B cell (primary cell): ENCODE results near the gene CNPY3. TPM values are rescaled to one million over a fixed set of nuclear protein-coding genes. Genes with fewer than 3 reads are reported as not detected.

Source experiments
- ATAC-seq: fragments of 200-7000 bp; cut with Tn5 transposase; one replicate; pipeline ENCODE4 v1.10.0; 2021; ENCODE audit warnings: low read depth, mild to moderate bottlenecking, moderate number of reproducible peaks, moderate library complexity
- CTCF ChIA-PET: fragments of 350-600 bp; sonication (Branson Sonifier 250); formaldehyde crosslinking; loops from one replicate; lab custom pipeline; 2021; ENCODE audit warnings: antibody characterized with exemption, inconsistent platforms; lab: Charles Lee
- POLR2A ChIA-PET: fragments of 350-600 bp; sonication (Branson Sonifier 250); formaldehyde crosslinking; loops from one replicate; lab custom pipeline; 2021; ENCODE audit warnings: antibody characterized with exemption; lab: Charles Lee
- DNase-seq: peaks from one replicate; pipeline ENCODE4 v3.0.0; 2013
- H2AFZ ChIP-seq: 2 replicates; pipeline ENCODE4 v1.6.1; 2012; ENCODE audit warnings: mild to moderate bottlenecking, low read depth, low read length; ENCODE audit not compliant: insufficient read depth, poor library complexity, severe bottlenecking
- H3K27ac ChIP-seq, 2 donors: 1 replicate in 1 of 2; 2 replicates in 1 of 2; pipeline ENCODE4 v1.5.1; 2012 to 2013; ENCODE audit warnings: low read length in 2 of 2, mild to moderate bottlenecking in 2 of 2, moderate library complexity in 1 of 2
- H3K27me3 ChIP-seq, 4 experiments: fragments of 200-600 bp in 1 of 4; sonication (generic) in 1 of 4; replicated peaks in 1 of 4; 1 replicate in 2 of 4; 2 replicates in 2 of 4; pipeline versions ENCODE4 v1.6.1 to v1.7.0; 2013 to 2016; ENCODE audit warnings: low read length in 3 of 4, mild to moderate bottlenecking in 2 of 4, mixed read lengths in 1 of 4, moderate library complexity in 1 of 4; ENCODE audit not compliant: insufficient read depth in 4 of 4, control insufficient read depth in 3 of 4; ENCODE audit errors: control extremely low read depth in 1 of 4
- H3K36me3 ChIP-seq, 2 experiments: replicated peaks in 1 of 2; 1 replicate in 1 of 2; 2 replicates in 1 of 2; pipeline versions ENCODE4 v1.6.1 to v1.7.1; 2013; ENCODE audit warnings: low read length in 1 of 2; ENCODE audit not compliant: insufficient read depth in 2 of 2, control insufficient read depth in 1 of 2; ENCODE audit errors: control extremely low read depth in 1 of 2, extremely low read depth in 1 of 2
- H3K4me1 ChIP-seq, 2 donors: fragments of 200-600 bp in 1 of 2; sonication (generic) in 1 of 2; 1 replicate in 1 of 2; 2 replicates in 1 of 2; pipeline versions ENCODE4 v1.5.1 to v1.6.1; 2013 to 2017; ENCODE audit warnings: low read length in 2 of 2; ENCODE audit not compliant: control insufficient read depth in 2 of 2, insufficient read depth in 2 of 2
- H3K4me2 ChIP-seq: replicated peaks from 2 replicates; pipeline ENCODE3; 2012; ENCODE audit warnings: mild to moderate bottlenecking, low read depth, low read length; ENCODE audit not compliant: poor library complexity, severe bottlenecking
- H3K4me3 ChIP-seq, 5 experiments: fragments of 200-600 bp in 1 of 5; sonication (generic) in 1 of 5; 1 replicate in 3 of 5; 2 replicates in 2 of 5; pipeline versions ENCODE4 v1.5.1 to v1.7.0; 2011 to 2016; ENCODE audit warnings: low read length in 4 of 5, mild to moderate bottlenecking in 4 of 5, low read depth in 2 of 5, control low read depth in 1 of 5, moderate library complexity in 1 of 5; ENCODE audit not compliant: insufficient read depth in 1 of 5; ENCODE audit errors: control extremely low read depth in 1 of 5, extremely low read depth in 1 of 5
- H3K79me2 ChIP-seq: fragments of 200-600 bp; sonication (generic); one replicate; pipeline ENCODE4 v1.6.0; 2016; ENCODE audit warnings: low read length; ENCODE audit not compliant: control insufficient read depth, insufficient read depth
- H3K9ac ChIP-seq: fragments of 200-600 bp; sonication (generic); 2 replicates; pipeline ENCODE4 v1.6.1; 2017; ENCODE audit warnings: mild to moderate bottlenecking, low read length, moderate library complexity
- H3K9me3 ChIP-seq, 3 donors: one replicate each; pipeline versions ENCODE4 v1.6.1 to v1.7.1; 2013; ENCODE audit warnings: low read length in 2 of 3; ENCODE audit not compliant: control insufficient read depth in 2 of 3, insufficient read depth in 1 of 3; ENCODE audit errors: control extremely low read depth in 1 of 3
- H4K20me1 ChIP-seq: 2 replicates; pipeline ENCODE4 v1.6.0; 2012; ENCODE audit warnings: mild to moderate bottlenecking, low read length; ENCODE audit not compliant: insufficient read depth, control insufficient read depth, poor library complexity, severe bottlenecking
- H3K27ac Mint-ChIP-seq: one replicate; pipeline ENCODE4 v1.8.0; 2021; ENCODE audit warnings: mixed read lengths
- H3K27me3 Mint-ChIP-seq: one replicate; pipeline ENCODE4 v1.8.0; 2021; ENCODE audit warnings: mixed read lengths
- H3K4me1 Mint-ChIP-seq: one replicate; pipeline ENCODE4 v1.8.0; 2021; ENCODE audit warnings: mixed read lengths
- H3K4me3 Mint-ChIP-seq: one replicate; pipeline ENCODE4 v1.8.0; 2021; ENCODE audit warnings: mixed read lengths
- H3K9me3 Mint-ChIP-seq: one replicate; pipeline ENCODE4 v1.8.0; 2022; ENCODE audit warnings: mixed read lengths; ENCODE audit not compliant: insufficient read depth
- EZH2 ChIP-seq: IDR thresholded peaks from 2 replicates; pipeline ENCODE4 v1.6.1; 2012; ENCODE audit warnings: borderline replicate concordance, low read depth, mild to moderate bottlenecking, moderate library complexity, low read length; ENCODE audit not compliant: insufficient read depth, poor library complexity, severe bottlenecking
- WGBS: methylation state at CpG from one replicate; pipeline ENCODE4 v1.1.5; 2013; ENCODE audit warnings: missing lambda C conversion rate; ENCODE audit not compliant: insufficient coverage; 5-methylcytosine and 5-hydroxymethylcytosine counted together
- intact Hi-C: fragments of 100-400 bp; cut with micrococcal nuclease; formaldehyde crosslinking; loops from one replicate; pipeline ENCODE4 v1.10.0; 2022
- polyA plus RNA-seq: library from polyadenylated mRNA; depleted of rRNA; stranded (reverse); fragments of >200 nt; gene quantifications from 2 replicates; pipeline ENCODE4 v1.2.3, GENCODE V29; 2012
- total RNA-seq, 2 donors: library from RNA; stranded (reverse); fragments of 120-200 nt in 1 of 2; gene quantifications; 1 replicate in 1 of 2; 2 replicates in 1 of 2; pipeline versions ENCODE4 v1.2.3 to v1.2.4, GENCODE V29; 2013 to 2022
- TF ChIP-seq, protein P1 (sequence below): fragments of 200-600 bp; IDR thresholded peaks from one replicate; pipeline ENCODE4 v1.8.0; 2022; ENCODE audit warnings: antibody characterized with exemption, mild to moderate bottlenecking

CNPY3 gene
- total and polyA plus RNA-seq, 2 donors (not counting 1 experiment from before 2014, with no cell fraction given), result 123 to 163 TPM

DNA sequence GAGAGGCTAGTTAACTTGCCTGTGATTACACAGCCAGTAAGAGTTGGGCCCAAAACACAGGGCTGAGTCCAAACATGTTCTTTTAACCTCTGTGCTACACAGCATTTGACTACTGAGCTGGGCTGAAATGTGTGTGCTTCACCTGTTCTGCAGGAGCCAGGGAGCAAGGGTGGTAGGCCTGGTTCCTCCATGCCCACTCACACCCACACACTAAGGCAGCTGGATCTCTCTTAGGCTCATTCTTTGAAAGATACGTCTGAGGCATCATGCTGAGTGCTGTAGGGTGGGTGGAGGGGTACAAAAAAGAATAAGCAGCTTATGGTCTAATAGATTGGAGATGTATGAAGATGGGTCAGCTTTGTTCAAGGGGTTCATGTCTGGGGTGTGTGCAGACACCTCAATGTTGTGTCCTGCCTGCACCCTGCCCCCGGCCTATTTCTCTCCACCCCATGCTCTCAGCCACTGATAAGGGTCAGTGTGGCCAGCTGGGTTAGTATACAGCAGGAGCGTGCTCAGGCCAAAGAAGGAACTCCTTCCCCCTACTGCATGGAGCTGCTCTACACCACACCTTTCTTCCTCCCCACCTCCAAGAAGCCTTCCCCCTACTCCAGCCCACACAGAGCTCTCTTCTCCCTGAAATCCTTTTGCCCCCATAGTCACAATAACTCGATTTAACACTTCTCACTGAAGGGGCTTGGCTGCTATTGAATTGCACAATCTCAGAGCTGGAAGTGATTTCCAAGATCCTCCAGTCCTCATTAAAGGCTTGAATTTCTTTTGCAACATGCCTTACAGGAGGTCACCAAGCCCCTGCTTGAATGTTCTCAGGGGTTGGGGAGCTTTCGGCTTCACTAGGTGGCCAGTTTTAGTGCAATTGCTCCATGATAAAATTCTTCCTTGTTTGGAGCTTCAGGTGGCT lies 58.5 kb downstream of the CNPY3 start:
- 90% methylated on average over 5 of the region's 5 CpGs for WGBS
- peaks cover 38% of the 10 kb centered on the region for H3K4me1 Mint-ChIP-seq
- H3K9me3 Mint-ChIP-seq, result no peaks in the 10 kb centered on the region
- TF ChIP-seq, protein P1, sequence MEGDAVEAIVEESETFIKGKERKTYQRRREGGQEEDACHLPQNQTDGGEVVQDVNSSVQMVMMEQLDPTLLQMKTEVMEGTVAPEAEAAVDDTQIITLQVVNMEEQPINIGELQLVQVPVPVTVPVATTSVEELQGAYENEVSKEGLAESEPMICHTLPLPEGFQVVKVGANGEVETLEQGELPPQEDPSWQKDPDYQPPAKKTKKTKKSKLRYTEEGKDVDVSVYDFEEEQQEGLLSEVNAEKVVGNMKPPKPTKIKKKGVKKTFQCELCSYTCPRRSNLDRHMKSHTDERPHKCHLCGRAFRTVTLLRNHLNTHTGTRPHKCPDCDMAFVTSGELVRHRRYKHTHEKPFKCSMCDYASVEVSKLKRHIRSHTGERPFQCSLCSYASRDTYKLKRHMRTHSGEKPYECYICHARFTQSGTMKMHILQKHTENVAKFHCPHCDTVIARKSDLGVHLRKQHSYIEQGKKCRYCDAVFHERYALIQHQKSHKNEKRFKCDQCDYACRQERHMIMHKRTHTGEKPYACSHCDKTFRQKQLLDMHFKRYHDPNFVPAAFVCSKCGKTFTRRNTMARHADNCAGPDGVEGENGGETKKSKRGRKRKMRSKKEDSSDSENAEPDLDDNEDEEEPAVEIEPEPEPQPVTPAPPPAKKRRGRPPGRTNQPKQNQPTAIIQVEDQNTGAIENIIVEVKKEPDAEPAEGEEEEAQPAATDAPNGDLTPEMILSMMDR, result no peak
- no peak for TF ChIP-seq EZH2
- no peak overlapping the region for H3K4me2 ChIP-seq
- H3K79me2 ChIP-seq, result peaks cover 62% of the 10 kb centered on the region
- H3K4me3 ChIP-seq, result no peak overlapping the region
- CTCF ChIA-PET, result interaction anchor here (1.1 kb wide), 1 partner anchor 15 kb away, joined by 3 read pairs; no protein-coding TSS in a partner anchor
- peaks cover 10 to 20% of the 10 kb centered on the region in 2 donors for H3K4me1 ChIP-seq
- H3K27me3 Mint-ChIP-seq, result no peaks in the 10 kb centered on the region
- H3K9ac ChIP-seq, result no peak overlapping the region
- no peaks in the 10 kb centered on the region for H3K9me3 ChIP-seq
- no peak for DNase-seq
- H3K4me3 Mint-ChIP-seq, result no peak overlapping the region
- H2AFZ ChIP-seq, result no peak overlapping the region
- H3K27me3 ChIP-seq, result no peaks in the 10 kb centered on the region
- no peak overlapping the region for H3K27ac Mint-ChIP-seq
- H3K36me3 ChIP-seq, result peaks cover 0 to 29% of the 10 kb centered on the region in 2 experiments
- POLR2A ChIA-PET, result interaction anchor here (0.5 to 0.6 kb wide), 3 partner anchors 51 to 195 kb away, joined by 3 to 4 read pairs (median 3); no protein-coding TSS in a partner anchor
- no peak overlapping the region for H3K27ac ChIP-seq
- intact Hi-C loops, result no loop called here
- H4K20me1 ChIP-seq, result no peaks in the 10 kb centered on the region
- ATAC-seq, result no peak

DNA sequence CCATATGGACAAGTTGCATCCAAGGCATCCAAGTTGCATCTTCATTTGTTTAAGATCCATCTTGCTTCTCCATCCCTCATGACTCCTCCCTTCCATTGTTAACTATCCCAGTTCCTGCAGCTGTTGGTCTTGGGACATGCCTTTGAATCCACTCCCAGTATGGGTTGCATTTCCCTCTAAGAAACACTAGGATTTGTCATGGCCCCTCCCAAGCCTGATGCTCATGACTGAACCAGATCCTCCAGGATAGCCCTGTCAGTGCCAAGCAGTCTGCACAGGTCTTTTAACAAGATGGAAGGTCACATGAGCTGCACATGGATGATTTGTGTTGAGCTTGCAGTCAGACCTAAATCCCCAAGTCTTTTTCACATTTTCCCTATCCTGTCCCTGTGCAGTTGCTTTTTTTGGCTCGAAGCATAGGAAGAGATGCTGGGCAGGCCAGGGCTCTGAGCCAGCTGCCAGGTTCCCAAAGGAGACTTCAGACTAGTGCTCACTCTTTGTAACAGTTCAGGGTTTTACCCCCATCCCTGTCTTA lies 59.3 kb downstream of the CNPY3 start:
- no peak for ATAC-seq
- H3K4me3 Mint-ChIP-seq, result no peak overlapping the region
- Histone ChIP-seq H3K27me3 (no peaks in the 10 kb centered on the region), H3K36me3 (peaks cover 0 to 30% of the 10 kb centered on the region in 2 experiments), H3K9ac (no peak overlapping the region), H3K4me1 (peaks cover 10 to 19% of the 10 kb centered on the region in 2 donors), H4K20me1 (no peaks in the 10 kb centered on the region), H3K4me2 (no peak overlapping the region), H3K4me3 (no peak overlapping the region), H2AFZ (no peak overlapping the region), H3K9me3 (no peaks in the 10 kb centered on the region), H3K27ac (no peak overlapping the region), H3K79me2 (peaks cover 55% of the 10 kb centered on the region)
- no peak overlapping the region for H3K27ac Mint-ChIP-seq
- ChIA-PET POLR2A (no interaction called here), CTCF (no interaction called here)
- TF ChIP-seq, protein P1, result no peak
- TF ChIP-seq EZH2, result no peak
- DNase-seq, result no peak
- WGBS, result 89% methylated on average over 1 of the region's 1 CpG
- peaks cover 38% of the 10 kb centered on the region for H3K4me1 Mint-ChIP-seq
- H3K27me3 Mint-ChIP-seq, result no peaks in the 10 kb centered on the region
- intact Hi-C loops, result no loop called here
- no peaks in the 10 kb centered on the region for H3K9me3 Mint-ChIP-seq
